HL-60/S4 treated with phorbol 12-myristate 13-acetate at 8.2 ng/mL for 4 days and 3 days (cell line): Measurements from ENCODE around the gene GTF2E1.
"Not testable (repeated sequence)": the region's sequence is repeated elsewhere in the genome, so short reads cannot be mapped to it uniquely, and the experiment has no call there.

ENCODE experiments used
- in situ Hi-C: fragments of 300-500 bp; cut with MboI; formaldehyde crosslinking; loops from 2 replicates; pipeline ENCODE4 v1.15.0; 2022; ENCODE audit warnings: low sequenced_read_pairs

GTF2E1 gene

DNA sequence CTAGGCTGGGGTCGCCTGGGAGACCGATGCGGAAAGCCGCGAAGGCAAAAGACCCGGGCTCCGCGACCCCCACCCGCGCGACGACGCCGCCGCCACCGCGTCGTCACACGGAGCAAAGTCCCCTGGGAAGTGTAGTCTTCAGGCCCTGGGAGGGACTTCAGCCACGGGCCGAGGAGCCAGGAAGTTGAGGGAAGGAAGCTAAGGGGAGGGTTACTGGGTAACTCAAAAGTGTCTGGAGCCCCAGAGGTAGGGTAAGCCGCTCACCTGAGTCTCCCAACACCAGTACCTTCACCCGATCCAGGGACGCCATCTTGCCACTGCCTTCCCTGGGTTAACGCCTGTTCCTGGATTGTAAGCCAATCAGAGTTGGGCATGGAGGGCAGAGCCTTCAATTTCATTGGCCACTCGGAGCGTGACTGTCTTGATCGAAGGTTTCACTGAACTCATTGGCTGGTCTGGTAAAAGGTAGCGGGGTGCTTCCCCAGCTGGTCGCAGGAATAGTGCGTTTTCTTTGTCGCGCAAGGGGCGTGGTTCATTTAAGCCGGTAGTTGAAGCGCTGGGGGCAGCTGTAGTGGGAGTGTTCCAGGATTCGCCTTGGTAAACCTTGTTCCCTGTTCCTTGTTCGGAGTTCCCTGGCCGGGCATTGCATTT lies at the start of gene GTF2E1, which contains the start of gene RABL3:
GTF2E1 (plus strand) TSS at position 547 of the 651 bp plus-strand sequence. CDS start 7,809 bp downstream, outside the sequence.
RABL3 (minus strand) TSS at position 319 of the 651 bp plus-strand sequence; CDS start at position 310, 9 bp downstream.
- in situ Hi-C loops, result no loop called here

DNA sequence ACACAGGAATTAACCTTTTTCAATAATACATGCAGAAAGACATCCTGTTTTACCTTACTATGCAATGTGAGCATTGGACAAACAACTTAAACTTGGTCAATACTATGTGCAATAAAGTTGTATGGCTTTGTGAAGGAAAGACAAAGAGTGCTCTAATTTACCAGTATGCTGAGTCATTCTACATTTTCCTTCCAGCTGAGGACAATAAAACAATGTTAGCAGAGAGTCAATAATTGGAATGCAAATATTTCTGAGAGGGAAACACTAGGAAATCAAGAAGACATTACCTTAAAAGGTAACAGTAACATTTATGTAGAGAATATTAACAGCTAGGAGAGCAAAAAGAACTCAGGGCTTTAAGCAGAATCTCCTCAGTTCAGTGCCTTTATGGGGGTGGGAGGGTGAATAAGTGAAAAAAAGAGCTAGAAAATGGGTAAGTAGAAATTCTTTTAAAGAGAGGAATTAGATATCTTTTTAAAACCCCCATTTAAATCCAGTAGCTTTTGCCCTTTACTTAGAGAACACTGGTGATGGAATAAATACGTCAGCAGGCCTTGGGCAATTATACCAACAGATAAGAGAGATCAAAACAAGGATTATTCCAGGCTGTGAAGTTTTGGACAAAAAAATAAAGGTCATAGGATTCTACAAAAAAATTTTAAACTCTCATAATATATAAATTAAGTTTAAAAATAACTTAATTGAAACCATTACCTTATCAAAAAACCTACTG lies 48.9 kb upstream of the GTF2E1 start:
- in situ Hi-C loops, result no loop called here

DNA sequence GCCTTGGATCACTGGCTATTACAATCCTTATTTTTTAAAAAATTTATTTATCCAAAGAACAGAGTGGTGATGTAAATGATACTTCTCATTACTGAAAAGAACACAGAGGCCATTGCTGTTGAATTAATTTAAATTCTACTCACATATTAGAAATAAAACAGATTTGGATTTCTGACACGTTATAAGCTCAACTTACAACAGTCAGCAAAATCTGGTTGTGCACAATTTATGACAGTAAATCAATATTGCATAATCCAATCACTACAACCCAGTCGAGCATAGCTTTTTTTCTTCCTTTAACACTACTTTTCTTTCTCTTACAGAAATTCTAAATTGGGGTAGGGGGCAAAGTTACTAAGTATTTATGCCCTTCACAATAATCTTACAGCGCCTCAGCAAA lies 43.2 kb upstream of the GTF2E1 start:
- in situ Hi-C loops, result no loop called here

DNA sequence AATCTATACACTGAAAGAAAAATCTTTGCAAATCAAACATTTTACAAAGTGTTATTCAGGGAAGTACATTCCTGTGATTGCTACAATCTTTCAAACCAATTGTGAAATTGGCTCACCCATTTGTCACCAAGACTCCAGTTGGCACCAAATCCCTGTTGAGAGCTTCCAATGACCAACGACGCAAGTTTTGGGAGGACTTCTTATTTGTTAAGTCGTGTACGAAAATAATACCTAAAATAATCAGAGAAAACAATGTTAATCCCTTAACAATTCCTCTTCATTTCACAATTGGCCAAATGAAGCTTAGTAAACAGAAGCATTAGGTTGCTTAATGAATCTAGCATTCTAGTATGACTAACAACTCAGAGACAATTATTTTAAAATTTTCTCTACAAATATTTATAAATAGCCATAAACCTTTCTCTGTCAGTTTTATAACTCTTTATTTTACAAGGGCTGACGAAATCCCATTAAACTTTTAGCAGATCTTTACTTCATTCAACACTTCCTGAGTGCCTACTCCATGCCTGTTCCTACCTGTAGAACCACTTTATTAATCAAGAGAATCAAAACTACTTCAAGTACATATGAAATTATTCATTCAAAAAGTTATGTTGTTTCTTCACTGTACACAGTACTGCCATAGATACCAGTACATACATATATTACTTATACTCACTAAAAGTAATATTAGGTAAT lies 36.5 kb upstream of the GTF2E1 start:
- in situ Hi-C loops, result no loop called here

DNA sequence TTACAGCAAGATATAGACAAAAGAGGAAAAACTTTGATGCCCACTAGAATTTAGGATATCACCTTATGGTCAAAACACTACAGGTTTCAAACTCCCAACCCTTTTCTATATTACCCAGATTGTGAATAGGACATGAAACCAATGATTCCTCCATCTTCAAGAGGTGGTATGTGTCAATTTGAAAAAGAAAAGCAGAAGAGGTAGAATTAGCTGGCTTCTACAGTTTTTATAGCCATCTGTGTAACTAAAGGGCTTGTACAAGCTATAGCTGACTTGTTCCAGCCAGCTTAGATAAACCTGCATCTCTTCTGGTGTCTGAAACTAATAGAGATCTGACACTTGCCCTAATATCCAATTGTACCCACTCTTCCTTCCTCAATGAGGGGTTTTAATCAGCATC lies 35.6 kb upstream of the GTF2E1 start:
- in situ Hi-C loops, result no loop called here

DNA sequence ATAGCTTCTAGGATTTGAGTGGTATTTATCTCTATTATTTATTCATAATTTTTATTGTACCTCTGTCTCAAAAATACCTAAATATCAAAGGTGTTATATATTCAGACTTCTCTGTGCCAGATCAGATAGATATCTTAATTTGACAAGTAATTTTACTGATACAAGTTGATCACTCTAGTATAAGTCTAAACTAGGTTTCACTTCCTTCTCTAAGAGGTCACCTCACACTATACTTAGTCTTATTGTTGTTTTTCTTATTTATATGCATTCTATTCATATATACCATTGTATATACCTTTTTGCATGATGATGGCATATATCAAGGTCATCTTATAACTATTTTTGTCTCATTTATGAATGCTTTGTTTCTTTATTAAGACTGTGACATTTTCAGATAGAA lies 34.1 kb upstream of the GTF2E1 start:
- in situ Hi-C loops, result no loop called here

DNA sequence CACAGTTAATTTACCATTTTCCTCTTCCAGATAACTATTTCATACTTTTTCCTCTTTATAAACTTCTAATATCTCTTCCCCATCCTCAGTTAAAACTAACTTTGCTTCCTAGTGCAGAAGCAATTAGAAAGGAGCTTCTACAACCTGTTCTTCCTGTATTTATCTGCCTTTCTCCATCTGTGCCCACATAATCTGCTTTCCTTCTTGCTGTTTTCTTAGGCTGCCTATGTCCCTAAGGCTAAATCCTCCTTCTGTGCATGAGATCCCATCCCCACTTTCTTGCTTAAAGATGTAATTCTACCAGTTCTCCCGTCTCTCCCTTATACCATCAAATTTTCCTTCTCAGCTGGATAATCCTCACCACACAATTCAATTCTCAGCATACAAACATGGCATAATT lies 32.2 kb upstream of the GTF2E1 start:
- in situ Hi-C loops, result no loop called here

DNA sequence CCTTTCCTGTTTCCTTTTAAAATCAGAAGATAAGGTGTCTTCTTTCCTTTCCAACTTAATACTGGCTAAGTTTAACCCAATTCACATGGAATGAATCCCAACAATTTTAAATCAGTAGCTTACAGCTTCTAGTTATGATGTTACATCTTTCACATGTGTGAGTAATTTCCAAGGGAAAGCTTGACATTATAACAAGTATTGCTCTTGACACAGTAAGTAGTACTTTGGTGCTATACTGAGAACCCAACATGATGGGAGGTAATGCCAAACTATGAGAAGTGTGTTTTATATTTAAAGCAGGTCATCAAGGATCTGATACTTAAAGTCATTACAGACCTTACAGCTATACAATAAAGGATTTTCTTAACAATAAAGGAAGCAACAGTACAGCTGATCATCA lies 29.3 kb upstream of the GTF2E1 start:
- in situ Hi-C loops, result no loop called here

DNA sequence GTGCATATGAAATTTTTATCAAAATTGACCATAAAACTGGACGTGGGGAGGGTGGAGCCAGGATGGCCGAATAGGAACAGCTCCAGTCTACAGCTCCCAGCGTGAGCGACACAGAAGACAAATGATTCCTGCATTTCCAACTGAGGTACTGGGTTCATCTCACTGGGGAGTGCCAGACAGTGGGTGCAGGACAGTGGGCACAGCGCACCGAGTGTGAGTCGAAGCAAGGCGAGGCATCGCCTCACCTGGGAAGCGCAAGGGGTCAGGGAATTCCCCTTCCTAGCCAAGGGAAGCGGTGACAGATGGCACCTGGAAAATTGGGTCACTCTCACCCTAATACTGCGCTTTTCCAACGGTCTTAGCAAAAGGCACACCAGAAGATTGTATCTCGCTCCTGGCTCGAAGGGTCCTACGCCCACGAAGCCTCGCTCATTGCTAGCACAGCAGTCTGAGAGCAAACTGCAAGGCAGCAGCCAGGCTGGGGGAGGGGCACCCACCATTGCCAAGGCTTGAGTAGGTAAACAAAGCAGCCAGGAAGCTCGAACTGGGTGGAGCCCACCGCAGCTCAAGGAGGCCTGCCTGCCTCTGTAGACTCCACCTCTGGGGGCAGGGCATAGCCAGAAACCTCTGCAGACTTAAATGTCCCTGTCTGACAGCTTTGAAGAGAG lies 23.2 kb upstream of the GTF2E1 start:
- in situ Hi-C loops, result not testable (repeated sequence)

DNA sequence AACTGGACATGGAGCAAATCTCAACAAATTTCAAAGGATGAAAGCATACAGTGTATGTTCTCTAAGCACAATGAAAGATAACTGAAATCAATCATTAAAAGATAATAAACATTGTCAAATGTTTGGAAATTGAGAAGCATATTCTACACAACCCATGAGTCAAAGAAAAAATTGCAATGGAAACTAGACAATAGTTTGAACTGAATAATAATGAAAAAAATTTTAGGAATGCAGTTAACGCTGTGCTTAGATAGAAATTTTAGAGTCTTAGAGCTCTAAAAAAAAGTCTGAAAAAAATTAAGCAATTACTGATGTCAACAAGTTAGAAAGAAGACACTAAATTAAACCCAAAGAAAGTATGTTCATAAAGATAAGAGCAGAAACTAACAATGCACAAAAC lies 15.8 kb upstream of the GTF2E1 start:
- in situ Hi-C loops, result no loop called here

DNA sequence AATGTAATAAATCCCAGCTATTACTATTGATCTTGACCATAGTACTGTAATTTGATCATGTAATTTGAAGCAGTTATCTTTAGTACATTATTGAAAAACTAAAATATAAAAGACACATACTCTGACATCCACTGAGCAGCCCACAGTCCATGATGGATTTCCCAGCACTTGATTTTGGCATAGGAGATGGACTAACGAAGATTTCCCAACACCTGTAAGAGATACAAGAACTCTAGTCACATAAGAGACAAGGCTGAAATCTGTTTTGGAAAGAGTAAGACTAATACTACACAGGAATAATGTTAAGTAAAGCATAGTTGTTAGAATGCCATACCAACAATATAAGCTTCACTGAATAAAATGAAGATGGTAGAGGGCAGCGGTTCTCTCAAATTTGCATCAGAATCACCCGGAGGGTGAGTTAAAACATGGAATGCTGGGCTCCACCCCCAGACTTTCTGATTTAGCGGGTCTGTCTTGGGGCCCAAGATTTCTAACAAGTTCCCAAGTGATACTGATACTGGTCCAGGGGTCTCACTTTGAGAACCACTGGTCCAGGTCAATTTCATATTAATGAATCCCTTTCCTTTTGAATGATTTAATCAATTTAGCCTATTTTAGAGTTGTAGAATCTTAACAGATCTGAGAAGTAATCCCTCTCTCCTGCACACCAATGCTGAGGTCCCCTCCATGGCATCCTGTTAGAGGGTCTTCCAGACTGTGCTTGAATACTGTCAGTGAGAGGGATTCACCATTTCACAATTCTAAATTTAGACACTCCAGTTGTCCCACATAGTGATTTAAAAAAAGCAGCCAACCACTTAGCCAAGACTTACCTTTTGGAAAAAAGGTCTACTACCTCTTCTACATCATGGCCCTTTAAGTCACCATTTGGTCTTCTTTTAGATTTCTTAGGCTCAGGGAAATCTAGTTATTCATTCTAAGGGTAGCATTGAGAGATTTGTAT lies 11.7 kb upstream of the GTF2E1 start:
- in situ Hi-C loops, result no loop called here

DNA sequence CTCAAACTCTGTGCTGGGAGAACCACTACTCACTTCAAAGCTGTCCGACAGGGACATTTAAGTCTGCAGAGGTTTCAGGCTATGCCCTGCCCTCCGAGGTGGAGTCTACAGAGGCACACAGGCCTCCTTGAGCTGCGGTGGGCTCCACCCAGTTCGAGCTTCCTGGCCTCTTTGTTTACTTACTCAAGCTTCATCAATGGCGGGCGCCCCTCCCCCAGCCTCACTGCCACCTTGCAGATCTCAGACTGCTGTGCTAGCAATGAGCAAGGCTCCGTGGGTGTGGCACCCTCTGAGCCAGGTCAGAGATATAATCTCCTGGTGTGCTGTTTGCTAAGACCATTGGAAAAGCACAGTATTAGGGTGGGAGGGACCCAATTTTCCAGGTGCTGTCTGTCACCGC lies 4.5 kb upstream of the GTF2E1 start:
- in situ Hi-C loops, result not testable (repeated sequence)

DNA sequence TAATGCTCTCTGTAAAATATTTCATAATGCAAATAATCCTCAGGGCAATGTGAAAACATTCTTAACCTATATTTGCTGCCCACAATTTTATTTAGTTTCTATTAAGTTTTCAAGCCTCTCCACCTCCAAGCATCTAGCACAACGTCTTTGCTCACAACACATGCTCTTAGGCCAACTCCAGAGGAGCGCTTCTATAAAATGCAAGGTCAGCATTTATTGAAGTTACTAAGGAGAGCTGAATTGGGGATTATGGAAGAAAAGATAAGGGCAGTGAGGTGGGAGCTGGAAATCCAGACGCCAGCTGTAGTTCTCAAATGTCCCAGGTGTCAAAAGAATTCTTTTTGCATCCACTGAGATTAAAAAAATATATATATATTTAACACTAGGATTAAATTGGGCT lies 1.2 kb upstream of the GTF2E1 start:
- in situ Hi-C loops, result no loop called here

DNA sequence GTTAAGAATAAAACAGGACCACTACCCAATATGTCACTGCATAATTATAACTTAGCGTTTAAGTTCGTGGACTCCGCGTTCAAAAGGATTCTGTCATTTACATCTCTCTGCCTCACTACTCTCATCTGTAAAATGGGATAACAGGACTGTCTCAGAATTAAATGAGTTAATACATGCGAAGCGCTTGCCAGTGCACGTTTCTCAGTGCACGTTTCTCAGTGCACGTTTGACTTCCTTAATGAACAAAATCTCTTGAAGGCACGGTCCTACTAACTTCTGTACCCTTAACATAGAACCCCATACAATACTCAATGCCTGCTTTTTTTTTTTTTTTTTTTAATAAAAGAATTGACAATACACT lies 727 bp upstream of the GTF2E1 start:
- in situ Hi-C loops, result no loop called here

DNA sequence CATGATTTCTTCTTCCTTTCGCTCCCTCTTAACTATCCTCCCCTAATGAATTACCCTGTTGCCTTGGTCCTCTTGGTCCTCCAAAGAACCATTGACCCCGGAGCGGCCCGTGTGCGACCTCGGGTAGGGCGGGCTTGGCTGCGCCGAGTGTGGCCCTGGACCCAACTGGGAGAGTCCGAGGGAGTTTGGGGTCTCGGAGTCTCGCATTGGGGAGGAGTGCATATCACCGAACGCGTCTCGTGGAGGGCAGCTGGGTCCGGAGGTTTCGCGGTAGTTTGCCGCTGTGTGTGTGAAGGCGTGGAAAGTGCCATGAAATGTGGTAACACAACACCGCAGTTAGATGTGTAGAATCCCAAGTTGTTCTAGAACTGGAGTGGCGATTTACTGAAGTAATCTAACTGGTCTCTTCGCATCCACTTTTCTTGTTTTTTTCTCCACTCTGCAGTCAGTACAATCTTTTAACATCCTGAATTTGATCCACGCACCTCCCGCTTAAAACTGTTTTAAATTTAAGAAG lies 363 bp downstream of the GTF2E1 start:
- in situ Hi-C loops, result no loop called here

DNA sequence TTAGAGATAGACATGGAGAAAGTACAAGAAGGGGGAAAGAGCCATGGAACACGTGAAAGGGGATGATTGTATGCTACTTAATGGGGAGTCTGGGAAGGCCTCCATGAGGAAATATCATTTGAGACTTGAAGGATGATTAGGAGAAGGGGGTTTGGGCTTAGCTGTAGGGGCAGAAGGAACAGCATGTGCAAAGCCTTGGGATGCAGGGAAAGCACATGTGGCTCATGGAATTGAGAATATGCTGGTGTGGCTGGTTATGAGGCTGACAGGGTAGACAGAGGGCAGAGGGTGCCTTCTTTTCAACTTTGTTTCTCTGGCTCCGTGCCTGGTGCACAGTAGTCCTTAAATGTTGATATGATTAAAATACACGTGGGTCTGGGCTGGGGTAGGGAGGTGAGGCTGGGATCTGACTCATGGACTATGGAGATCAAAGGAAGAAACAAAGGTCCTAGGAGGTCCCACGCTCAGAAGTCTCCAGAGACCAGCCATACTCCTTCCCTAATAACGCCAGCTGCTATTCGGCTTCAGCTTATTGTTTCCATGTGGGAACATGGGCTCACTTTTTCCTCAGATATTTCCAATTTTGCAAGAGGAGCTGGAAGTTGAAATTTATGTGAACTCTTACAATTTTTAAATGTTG lies 1.1 kb downstream of the GTF2E1 start:
- in situ Hi-C loops, result no loop called here

DNA sequence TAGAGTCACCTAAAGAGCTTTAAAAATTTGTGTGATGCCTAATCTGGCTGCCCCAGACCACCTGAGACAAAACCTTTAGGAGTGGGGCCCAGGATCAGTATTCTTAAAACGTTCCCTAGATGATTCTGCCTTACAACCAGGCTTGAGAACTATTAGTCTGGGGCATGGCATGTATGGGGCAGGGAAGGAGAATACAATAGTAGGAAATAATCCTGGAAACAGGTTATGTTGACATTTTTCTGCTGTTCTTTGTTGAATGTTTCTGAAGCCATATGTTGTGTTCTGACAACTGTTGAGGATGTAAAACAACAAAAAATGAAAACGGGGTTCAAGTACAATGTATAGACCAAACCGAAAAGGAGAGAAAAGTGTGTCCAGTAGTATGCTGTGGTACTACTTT lies 2.9 kb downstream of the GTF2E1 start:
- in situ Hi-C loops, result no loop called here

DNA sequence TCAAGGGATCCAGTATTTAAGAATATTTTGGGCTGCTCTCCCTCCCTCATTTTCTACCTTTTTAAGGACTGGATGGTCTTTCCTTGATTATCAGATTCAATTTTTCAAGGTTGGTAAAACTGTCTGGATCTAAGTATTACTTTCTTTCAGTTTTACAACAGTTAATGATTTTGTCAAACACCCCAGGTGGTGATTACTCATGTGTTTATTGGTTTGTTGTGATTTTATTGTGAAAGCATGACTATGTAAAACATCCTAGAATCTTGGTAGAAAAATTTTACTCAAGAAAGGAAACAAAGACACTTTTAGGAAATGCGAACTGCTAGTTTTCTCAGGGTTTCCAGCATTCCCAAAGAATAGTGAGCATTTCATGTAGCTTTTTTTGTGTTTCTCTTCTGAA lies 7.3 kb downstream of the GTF2E1 start:
- in situ Hi-C loops, result no loop called here

DNA sequence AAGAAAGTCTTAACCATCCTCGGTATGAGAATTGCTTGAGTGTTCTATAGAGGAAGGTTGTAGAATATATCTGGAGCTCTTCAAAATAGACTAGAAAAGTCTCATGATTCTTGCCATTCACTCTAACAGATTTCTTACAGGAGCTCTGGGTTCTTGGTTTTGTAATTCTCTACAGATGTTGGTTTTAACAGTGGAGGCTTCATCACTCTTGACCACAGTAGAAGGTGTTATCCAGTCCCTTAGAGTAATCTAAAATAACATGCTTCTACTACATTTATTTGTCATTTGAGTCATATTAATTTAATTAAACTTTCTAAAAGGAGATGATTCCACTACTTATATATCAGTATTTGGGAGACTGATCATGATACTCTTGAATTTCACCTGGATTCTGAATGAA lies 9.7 kb downstream of the GTF2E1 start:
- in situ Hi-C loops, result no loop called here

DNA sequence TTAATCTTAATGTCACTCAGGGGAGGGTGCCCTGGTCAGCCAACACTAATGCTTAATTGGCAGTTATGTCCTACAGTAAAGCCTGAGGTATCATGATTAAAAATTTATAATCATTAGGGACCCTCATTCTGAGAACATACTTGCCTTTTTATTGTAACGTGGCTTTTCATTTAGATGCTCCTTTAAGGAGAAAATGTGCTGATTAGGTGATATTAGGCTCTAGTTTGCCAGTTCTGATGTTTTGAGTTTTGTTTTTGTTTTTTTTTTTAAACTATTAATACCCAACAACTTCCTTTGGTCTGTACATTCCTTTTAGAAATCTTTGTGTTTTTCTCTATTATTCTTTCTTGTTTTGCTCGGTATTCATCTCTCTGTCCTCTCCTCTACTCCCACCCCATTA lies 10.3 kb downstream of the GTF2E1 start:
- in situ Hi-C loops, result no loop called here
